ENCODE measurements around the gene PTPN5.

GRCh38 chr11:18741783-18742182 lies 49.8 kb downstream of the PTPN5 start:
- TF ChIP-seq, protein P1, sequence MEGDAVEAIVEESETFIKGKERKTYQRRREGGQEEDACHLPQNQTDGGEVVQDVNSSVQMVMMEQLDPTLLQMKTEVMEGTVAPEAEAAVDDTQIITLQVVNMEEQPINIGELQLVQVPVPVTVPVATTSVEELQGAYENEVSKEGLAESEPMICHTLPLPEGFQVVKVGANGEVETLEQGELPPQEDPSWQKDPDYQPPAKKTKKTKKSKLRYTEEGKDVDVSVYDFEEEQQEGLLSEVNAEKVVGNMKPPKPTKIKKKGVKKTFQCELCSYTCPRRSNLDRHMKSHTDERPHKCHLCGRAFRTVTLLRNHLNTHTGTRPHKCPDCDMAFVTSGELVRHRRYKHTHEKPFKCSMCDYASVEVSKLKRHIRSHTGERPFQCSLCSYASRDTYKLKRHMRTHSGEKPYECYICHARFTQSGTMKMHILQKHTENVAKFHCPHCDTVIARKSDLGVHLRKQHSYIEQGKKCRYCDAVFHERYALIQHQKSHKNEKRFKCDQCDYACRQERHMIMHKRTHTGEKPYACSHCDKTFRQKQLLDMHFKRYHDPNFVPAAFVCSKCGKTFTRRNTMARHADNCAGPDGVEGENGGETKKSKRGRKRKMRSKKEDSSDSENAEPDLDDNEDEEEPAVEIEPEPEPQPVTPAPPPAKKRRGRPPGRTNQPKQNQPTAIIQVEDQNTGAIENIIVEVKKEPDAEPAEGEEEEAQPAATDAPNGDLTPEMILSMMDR (IDR thresholded peaks at IDR 0.05; ENCODE audit: borderline replicate concordance, extremely low read depth, low read length, poor library complexity, severe bottlenecking) = peak; percentile 27
- TF ChIP-seq EZH2 (IDR thresholded peaks at IDR 0.05; ENCODE audit: borderline replicate concordance, low read depth, low read length, severe bottlenecking) = no peak

All from DND-41 (cell line).